GM23338 (cell line): ENCODE data around the gene GRID1.

Experiments
- CREB1 ChIP-seq: fragments of 250-450 bp; sonication (Bioruptor Pico); IDR thresholded peaks from 2 replicates; pipeline ENCODE4 v1.5.0; 2020; ENCODE audit warnings: low read depth, mild to moderate bottlenecking, moderate library complexity
- CTCF ChIP-seq, 2 experiments: fragments of 200-600 bp in 1 of 2; sonication (generic) in 1 of 2; conservative IDR thresholded peaks; 2 replicates each; pipeline versions ENCODE4 v1.5.1 to v1.6.1; 2016 to 2017; ENCODE audit warnings: antibody characterized with exemption in 2 of 2, low read depth in 2 of 2, mild to moderate bottlenecking in 2 of 2, moderate library complexity in 1 of 2
- EZH2 ChIP-seq: fragments of 200-600 bp; sonication (generic); IDR thresholded peaks from one replicate; pipeline ENCODE4 v1.8.0; 2017; ENCODE audit warnings: antibody characterized with exemption, mild to moderate bottlenecking, low read depth; ENCODE audit not compliant: unreplicated experiment
- POLR2AphosphoS5 ChIP-seq: IDR thresholded peaks from 2 replicates; pipeline ENCODE4 v1.6.1; 2016; ENCODE audit warnings: antibody characterized with exemption, low read depth

- TF ChIP-seq CTCF (conservative IDR thresholded peaks at IDR 0.05; ENCODE audit: low read depth in 2 of 2) = no peak
- TF ChIP-seq EZH2 = no peak
- TF ChIP-seq POLR2AphosphoS5 = no peak
- no peak for TF ChIP-seq CREB1
Observed at GRCh38 chr10:85925201-85925750, 441.3 kb downstream of the GRID1 start.
